ENCODE data around the gene SLC12A8.

The SLC12A8 gene

GRCh38 chr3:125151442-125151817 is 61.1 kb downstream of the SLC12A8 start:
- no peak for DNase-seq

- DNase-seq: peak; percentile 75
Observed at GRCh38 chr3:125150525-125151441, 61.8 kb downstream of the SLC12A8 start.

- no peak for DNase-seq
Observed at GRCh38 chr3:125149462-125149861, 63.1 kb downstream of the SLC12A8 start.

- no peak for DNase-seq
Observed at GRCh38 chr3:125148836-125149235, 63.7 kb downstream of the SLC12A8 start.

- DNase-seq: no peak
Observed at GRCh38 chr3:125148016-125148812, 64.3 kb downstream of the SLC12A8 start.

GRCh38 chr3:125147491-125147820 is 65.1 kb downstream of the SLC12A8 start:
- no peak for DNase-seq

- no peak for DNase-seq
Observed at GRCh38 chr3:125146626-125147490, 65.7 kb downstream of the SLC12A8 start.

GRCh38 chr3:125145751-125146475 is 66.6 kb downstream of the SLC12A8 start:
- DNase-seq: no peak

GRCh38 chr3:125144653-125145314 is 67.8 kb downstream of the SLC12A8 start:
- DNase-seq: no peak

GRCh38 chr3:125143982-125144652 is 68.4 kb downstream of the SLC12A8 start:
- DNase-seq: no peak

- DNase-seq: no peak
Observed at GRCh38 chr3:125143538-125143937, 69.0 kb downstream of the SLC12A8 start.

GRCh38 chr3:125142940-125143339 is 69.6 kb downstream of the SLC12A8 start:
- no peak for DNase-seq

- no peak for DNase-seq
Observed at GRCh38 chr3:125142420-125142778, 70.1 kb downstream of the SLC12A8 start.

GRCh38 chr3:125141596-125142419 is 70.7 kb downstream of the SLC12A8 start:
- peak; percentile 83 for DNase-seq

GRCh38 chr3:125140818-125141595 is 71.5 kb downstream of the SLC12A8 start:
- no peak for DNase-seq

- DNase-seq: no peak
Observed at GRCh38 chr3:125140011-125140817, 72.3 kb downstream of the SLC12A8 start.

GRCh38 chr3:125139386-125139785 is 73.2 kb downstream of the SLC12A8 start:
- DNase-seq: no peak

GRCh38 chr3:125137358-125138033 is 75.1 kb downstream of the SLC12A8 start:
- no peak for DNase-seq

Data from activated effector memory CD4-positive, alpha-beta T cell treated with anti-CD3 and anti-CD28 coated beads, Interleukin-2, amount 50 U/mL, for 16 hours (primary cell).